Measurements from ENCODE around the gene POLE. TPM values are rescaled to one million over a fixed set of nuclear protein-coding genes. Genes with fewer than 3 reads are reported as not detected.

Gene POLE
- total RNA-seq, 1 donor from 2014 or later: 32.9 TPM

DNA sequence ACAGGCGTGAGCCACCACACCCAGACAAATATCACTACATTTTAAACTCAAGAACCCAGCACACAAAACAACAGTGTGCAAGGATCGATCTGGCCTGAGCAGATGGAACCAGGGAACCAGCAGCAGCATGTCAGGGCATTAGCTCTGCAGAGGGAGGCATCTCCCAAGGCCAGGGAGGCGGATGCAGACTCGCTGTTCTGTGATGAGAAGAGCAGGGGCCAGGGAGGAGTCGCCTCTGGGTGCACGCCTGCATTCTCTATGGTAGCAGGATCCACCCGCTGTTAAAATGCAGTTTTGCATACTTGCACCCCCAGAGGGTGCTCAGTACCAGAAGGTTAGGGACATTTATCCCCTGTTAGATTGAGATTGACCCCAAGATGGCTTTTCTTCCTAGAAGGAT lies 41.4 kb upstream of the POLE start:
- H3K4me3 ChIP-seq (ENCODE audit: low read length in 3 of 3): no peak overlapping the region
- H3K27ac ChIP-seq (ENCODE audit: low read depth, low read length): no peak overlapping the region
- H3K27me3 ChIP-seq (ENCODE audit: control insufficient read depth in 3 of 3, insufficient read depth in 3 of 3, low read length in 3 of 3): no peaks in the 10 kb centered on the region
- H3K9me3 ChIP-seq (ENCODE audit: control insufficient read depth in 3 of 3, low read length in 3 of 3): no peaks in the 10 kb centered on the region
- no peak overlapping the region for H3K9ac ChIP-seq (ENCODE audit: low read depth in 1 of 3, low read length in 3 of 3)
- peaks cover 70 to 85% (median 82%) of the 10 kb centered on the region in 3 donors for H3K36me3 ChIP-seq (ENCODE audit: control insufficient read depth in 3 of 3, insufficient read depth in 3 of 3, low read length in 3 of 3)
- no peaks in the 10 kb centered on the region for H3K4me1 ChIP-seq (ENCODE audit: control insufficient read depth in 3 of 3, insufficient read depth in 3 of 3, low read length in 3 of 3)

DNA sequence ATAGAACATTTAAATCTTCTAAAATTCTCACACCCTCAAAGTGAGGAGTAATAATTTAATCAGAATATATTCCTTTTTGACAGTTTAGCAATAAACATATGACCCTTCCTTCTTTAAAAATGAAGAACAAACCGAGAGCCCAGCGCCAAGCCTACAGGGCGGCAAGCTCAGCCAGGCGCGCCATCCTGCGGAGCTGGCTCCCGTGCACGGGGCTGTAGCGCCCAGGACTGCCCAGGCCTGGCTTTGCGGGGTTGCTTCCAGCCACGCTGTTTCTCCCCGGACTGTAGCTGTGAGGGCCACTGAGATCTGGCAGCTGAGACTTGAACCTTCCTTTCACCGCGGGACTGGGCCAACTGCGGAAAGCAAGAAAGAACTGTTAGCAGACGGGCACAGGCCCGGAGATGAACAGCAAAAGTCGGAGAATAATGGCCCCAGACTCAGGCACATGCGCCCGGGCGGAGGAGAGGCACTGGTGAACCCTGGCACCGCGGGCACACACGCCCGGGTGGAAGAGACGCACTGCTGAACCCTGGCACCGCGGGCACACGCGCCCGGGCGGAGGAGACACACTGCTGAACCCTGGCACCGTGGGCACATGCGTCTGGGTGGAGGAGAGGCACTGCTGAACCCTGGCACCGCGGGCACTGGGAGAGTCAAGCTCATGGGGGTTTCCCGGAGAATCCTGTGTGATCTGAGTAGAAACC lies 40.1 kb upstream of the POLE start:
- H3K36me3 ChIP-seq (ENCODE audit: control insufficient read depth in 3 of 3, insufficient read depth in 3 of 3, low read length in 3 of 3): peaks cover 66 to 79% (median 75%) of the 10 kb centered on the region in 3 donors
- no peak overlapping the region for H3K9ac ChIP-seq (ENCODE audit: low read depth in 1 of 3, low read length in 3 of 3)

DNA sequence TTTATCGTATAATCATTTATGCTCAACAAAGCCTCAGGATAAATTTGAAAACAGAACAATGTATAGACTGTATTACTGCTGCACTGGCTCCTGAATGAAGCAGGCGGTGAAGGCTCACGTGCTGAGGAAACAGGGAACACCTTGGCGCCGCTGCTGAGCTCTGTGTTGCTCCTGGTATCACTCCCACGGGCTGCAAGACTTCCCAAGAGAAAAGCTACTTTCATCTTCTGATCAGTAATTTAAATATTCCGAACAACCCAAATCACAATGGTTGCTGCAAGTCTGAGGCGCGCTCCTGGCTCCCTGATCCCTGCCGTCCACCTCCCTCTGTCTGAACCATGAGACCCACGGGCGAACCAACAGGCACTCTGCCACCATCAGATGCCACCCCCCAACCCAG lies 39.2 kb upstream of the POLE start:
- Histone ChIP-seq H3K27ac (ENCODE audit: low read depth, low read length) (no peak overlapping the region), H3K9ac (ENCODE audit: low read depth in 1 of 3, low read length in 3 of 3) (no peak overlapping the region), H3K36me3 (ENCODE audit: control insufficient read depth in 3 of 3, insufficient read depth in 3 of 3, low read length in 3 of 3) (peaks cover 62 to 72% (median 70%) of the 10 kb centered on the region in 3 donors), H3K27me3 (ENCODE audit: control insufficient read depth in 3 of 3, insufficient read depth in 3 of 3, low read length in 3 of 3) (no peaks in the 10 kb centered on the region), H3K9me3 (ENCODE audit: control insufficient read depth in 3 of 3, low read length in 3 of 3) (no peaks in the 10 kb centered on the region), H3K4me3 (ENCODE audit: low read length in 3 of 3) (no peak overlapping the region), H3K4me1 (ENCODE audit: control insufficient read depth in 3 of 3, insufficient read depth in 3 of 3, low read length in 3 of 3) (no peaks in the 10 kb centered on the region)

More for the DNA sequence above, 40.1 kb upstream of the POLE start:
- H3K9me3 ChIP-seq (ENCODE audit: control insufficient read depth in 3 of 3, low read length in 3 of 3): no peaks in the 10 kb centered on the region
- no peaks in the 10 kb centered on the region for H3K4me1 ChIP-seq (ENCODE audit: control insufficient read depth in 3 of 3, insufficient read depth in 3 of 3, low read length in 3 of 3)
- H3K27me3 ChIP-seq (ENCODE audit: control insufficient read depth in 3 of 3, insufficient read depth in 3 of 3, low read length in 3 of 3): no peaks in the 10 kb centered on the region
- H3K4me3 ChIP-seq (ENCODE audit: low read length in 3 of 3): no peak overlapping the region
- H3K27ac ChIP-seq (ENCODE audit: low read depth, low read length): no peak overlapping the region

DNA sequence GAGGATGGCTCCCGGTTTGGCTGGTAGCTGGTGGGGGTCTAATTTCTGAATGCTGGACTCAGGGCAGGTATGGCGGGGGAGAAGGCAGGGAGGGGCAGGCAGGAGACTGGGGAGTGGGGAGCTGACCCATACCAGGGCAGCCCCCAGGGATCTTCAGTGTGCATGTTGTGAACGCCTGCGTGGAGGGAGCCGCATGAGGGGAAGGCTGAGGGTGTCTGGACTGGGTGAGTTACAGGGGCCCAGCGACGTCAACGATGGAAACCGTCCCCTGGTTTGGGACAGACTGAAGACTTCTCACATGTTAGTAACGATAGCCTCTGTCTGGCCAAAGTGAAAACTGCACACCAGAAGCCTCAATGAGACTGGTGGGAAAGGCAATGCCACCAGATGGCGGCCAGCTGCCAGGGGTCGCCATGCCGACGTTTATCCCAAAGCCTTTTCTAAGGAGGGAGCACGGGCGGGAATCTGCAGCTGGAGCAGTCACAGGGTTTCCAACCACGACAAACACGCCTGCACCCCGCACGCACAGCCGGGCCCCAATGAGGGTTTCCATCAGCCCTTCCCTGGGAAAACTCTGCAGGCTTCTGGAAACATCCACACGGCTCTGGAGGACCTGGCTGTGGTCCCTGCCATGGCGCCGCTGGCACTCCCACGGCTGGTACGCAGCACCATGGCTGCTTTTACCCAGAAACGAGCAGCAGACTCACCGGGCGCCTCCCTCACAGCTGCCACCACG lies 37.5 kb upstream of the POLE start:
- H3K4me3 ChIP-seq (ENCODE audit: low read length in 3 of 3): no peak overlapping the region
- H3K27me3 ChIP-seq (ENCODE audit: control insufficient read depth in 3 of 3, insufficient read depth in 3 of 3, low read length in 3 of 3): no peaks in the 10 kb centered on the region
- no peak overlapping the region for H3K27ac ChIP-seq (ENCODE audit: low read depth, low read length)
- no peaks in the 10 kb centered on the region for H3K9me3 ChIP-seq (ENCODE audit: control insufficient read depth in 3 of 3, low read length in 3 of 3)
- H3K9ac ChIP-seq (ENCODE audit: low read depth in 1 of 3, low read length in 3 of 3): no peak overlapping the region
- no peaks in the 10 kb centered on the region for H3K4me1 ChIP-seq (ENCODE audit: control insufficient read depth in 3 of 3, insufficient read depth in 3 of 3, low read length in 3 of 3)
- H3K36me3 ChIP-seq (ENCODE audit: control insufficient read depth in 3 of 3, insufficient read depth in 3 of 3, low read length in 3 of 3): peaks cover 62 to 68% (median 68%) of the 10 kb centered on the region in 3 donors

DNA sequence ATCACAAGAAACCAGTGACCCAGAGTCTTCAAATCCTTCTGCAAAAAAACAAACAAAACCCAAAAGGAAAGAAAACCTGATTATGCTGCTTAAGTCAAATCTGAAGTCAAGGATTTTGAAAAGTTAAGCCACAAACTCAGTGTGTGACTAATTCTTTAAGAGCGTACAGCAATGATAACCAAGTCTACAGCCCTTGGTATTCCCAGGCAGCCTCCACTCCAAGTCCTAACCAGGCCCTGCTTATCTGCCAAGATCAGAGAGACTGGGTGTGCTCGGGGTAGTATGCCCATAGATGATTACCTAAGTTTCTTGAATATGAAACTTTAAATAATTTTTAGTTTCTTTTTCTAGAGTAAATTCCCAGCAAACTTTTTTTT lies 36.6 kb upstream of the POLE start:
- H3K4me3 ChIP-seq (ENCODE audit: low read length in 3 of 3): no peak overlapping the region
- H3K9me3 ChIP-seq (ENCODE audit: control insufficient read depth in 3 of 3, low read length in 3 of 3): no peaks in the 10 kb centered on the region
- H3K27me3 ChIP-seq (ENCODE audit: control insufficient read depth in 3 of 3, insufficient read depth in 3 of 3, low read length in 3 of 3): no peaks in the 10 kb centered on the region
- H3K27ac ChIP-seq (ENCODE audit: low read depth, low read length): no peak overlapping the region
- H3K9ac ChIP-seq (ENCODE audit: low read depth in 1 of 3, low read length in 3 of 3): no peak overlapping the region
- H3K4me1 ChIP-seq (ENCODE audit: control insufficient read depth in 3 of 3, insufficient read depth in 3 of 3, low read length in 3 of 3): no peaks in the 10 kb centered on the region
- peaks cover 66 to 74% (median 74%) of the 10 kb centered on the region in 3 donors for H3K36me3 ChIP-seq (ENCODE audit: control insufficient read depth in 3 of 3, insufficient read depth in 3 of 3, low read length in 3 of 3)

DNA sequence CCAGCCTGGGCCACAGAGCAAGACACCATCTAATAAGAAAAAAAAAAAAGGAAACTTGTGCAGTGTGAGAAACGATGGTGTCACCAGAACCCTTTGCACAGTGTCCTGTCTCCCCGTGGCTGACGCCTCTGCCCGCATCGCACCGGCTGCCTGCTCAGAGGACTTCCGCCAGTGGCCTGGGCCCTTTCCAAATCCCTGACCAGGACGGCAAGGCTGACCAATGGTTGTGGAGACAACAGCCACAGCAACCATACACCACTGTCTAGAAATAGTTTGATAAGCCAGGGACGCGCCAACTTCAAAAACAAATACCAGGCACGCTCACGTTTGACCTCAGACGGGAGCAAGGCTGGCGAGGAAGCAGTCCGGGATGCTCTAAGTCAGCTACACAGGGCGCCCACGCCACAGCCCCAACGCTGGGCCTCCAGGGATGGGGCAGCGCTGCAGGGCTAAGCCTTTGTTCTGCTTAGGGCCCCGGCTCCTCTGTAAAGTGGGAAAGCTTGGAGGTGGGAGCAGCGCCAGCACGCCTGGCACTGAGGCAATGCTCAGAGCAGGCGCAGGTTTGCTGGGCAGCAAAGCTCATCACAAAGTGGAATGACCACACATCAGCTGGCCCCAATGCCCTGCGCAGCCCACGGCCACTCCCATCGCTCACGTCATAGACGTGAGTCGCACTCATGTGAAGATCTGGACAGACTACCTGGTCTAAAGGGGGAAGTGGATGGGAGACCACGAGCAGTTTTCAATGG lies 36.0 kb upstream of the POLE start:
- H3K4me3 ChIP-seq (ENCODE audit: low read length in 3 of 3): no peak overlapping the region
- H3K9ac ChIP-seq (ENCODE audit: low read depth in 1 of 3, low read length in 3 of 3): no peak overlapping the region
- no peaks in the 10 kb centered on the region for H3K27me3 ChIP-seq (ENCODE audit: control insufficient read depth in 3 of 3, insufficient read depth in 3 of 3, low read length in 3 of 3)
- no peaks in the 10 kb centered on the region for H3K9me3 ChIP-seq (ENCODE audit: control insufficient read depth in 3 of 3, low read length in 3 of 3)
- no peaks in the 10 kb centered on the region for H3K4me1 ChIP-seq (ENCODE audit: control insufficient read depth in 3 of 3, insufficient read depth in 3 of 3, low read length in 3 of 3)
- peaks cover 63 to 71% (median 70%) of the 10 kb centered on the region in 3 donors for H3K36me3 ChIP-seq (ENCODE audit: control insufficient read depth in 3 of 3, insufficient read depth in 3 of 3, low read length in 3 of 3)
- H3K27ac ChIP-seq (ENCODE audit: low read depth, low read length): no peak overlapping the region

DNA sequence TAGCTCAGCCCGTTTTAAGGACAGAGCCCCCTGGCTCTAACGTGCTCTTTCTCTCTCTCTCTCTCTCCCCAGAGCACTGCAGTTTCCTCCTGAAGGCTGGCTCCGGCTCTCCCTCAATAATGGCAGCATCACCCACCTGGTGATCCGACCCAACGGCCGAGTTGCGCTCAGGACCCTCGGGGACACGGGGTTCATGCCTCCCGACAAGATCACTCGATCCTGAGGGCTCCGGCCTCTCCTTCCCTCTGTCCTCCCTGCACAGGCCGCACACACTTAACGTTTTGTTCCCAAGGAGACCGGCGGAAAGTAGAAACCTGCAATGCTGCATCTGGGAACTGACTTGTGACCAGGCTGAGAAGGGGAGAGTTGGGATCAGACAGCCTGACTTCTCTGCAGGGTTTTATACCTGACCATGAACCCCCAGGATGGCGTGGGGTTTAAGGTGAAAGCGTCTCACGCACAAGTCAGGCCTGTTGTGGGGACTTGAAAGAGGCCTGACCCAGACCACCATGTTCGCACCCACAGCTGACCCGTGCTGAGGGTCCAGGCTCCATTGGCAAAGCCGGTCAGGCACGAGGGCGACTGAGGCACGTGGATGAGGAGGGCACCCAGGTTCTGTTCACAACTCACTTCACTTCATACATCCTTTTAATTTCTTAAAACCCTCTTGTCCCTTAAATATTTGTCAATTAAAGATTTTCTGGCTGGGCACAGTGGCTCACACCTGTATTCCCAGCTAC lies 33.6 kb upstream of the POLE start:
- Histone ChIP-seq H3K4me3 (ENCODE audit: low read length in 3 of 3) (no peak overlapping the region), H3K9me3 (ENCODE audit: control insufficient read depth in 3 of 3, low read length in 3 of 3) (no peaks in the 10 kb centered on the region), H3K36me3 (ENCODE audit: control insufficient read depth in 3 of 3, insufficient read depth in 3 of 3, low read length in 3 of 3) (peaks cover 59 to 61% (median 59%) of the 10 kb centered on the region in 3 donors), H3K27ac (ENCODE audit: low read depth, low read length) (no peak overlapping the region), H3K4me1 (ENCODE audit: control insufficient read depth in 3 of 3, insufficient read depth in 3 of 3, low read length in 3 of 3) (no peaks in the 10 kb centered on the region), H3K9ac (ENCODE audit: low read depth in 1 of 3, low read length in 3 of 3) (no peak overlapping the region), H3K27me3 (ENCODE audit: control insufficient read depth in 3 of 3, insufficient read depth in 3 of 3, low read length in 3 of 3) (no peaks in the 10 kb centered on the region)

DNA sequence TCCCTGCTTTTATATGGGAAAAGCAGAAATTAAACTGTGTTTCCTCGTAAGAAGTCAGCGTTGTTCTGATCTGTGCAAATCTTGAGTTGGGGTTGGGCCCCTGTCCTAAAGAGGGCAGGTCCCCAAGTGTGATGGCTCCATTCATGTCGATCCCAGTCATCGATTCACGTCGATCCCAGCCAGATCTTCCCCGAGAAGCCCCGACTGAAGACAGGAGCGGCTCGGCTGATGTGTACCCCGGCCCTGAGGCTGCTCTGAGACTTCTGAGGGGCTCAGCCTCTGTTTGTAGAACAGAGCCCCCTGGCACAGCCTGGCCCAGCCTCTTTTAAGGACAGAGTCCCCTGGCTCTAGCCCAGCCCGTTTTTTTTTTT lies 32.8 kb upstream of the POLE start:
- Histone ChIP-seq H3K36me3 (ENCODE audit: control insufficient read depth in 3 of 3, insufficient read depth in 3 of 3, low read length in 3 of 3) (peaks cover 53 to 55% (median 54%) of the 10 kb centered on the region in 3 donors), H3K27me3 (ENCODE audit: control insufficient read depth in 3 of 3, insufficient read depth in 3 of 3, low read length in 3 of 3) (no peaks in the 10 kb centered on the region), H3K27ac (ENCODE audit: low read depth, low read length) (no peak overlapping the region), H3K4me1 (ENCODE audit: control insufficient read depth in 3 of 3, insufficient read depth in 3 of 3, low read length in 3 of 3) (no peaks in the 10 kb centered on the region), H3K4me3 (ENCODE audit: low read length in 3 of 3) (no peak overlapping the region), H3K9me3 (ENCODE audit: control insufficient read depth in 3 of 3, low read length in 3 of 3) (no peaks in the 10 kb centered on the region), H3K9ac (ENCODE audit: low read depth in 1 of 3, low read length in 3 of 3) (no peak overlapping the region)

DNA sequence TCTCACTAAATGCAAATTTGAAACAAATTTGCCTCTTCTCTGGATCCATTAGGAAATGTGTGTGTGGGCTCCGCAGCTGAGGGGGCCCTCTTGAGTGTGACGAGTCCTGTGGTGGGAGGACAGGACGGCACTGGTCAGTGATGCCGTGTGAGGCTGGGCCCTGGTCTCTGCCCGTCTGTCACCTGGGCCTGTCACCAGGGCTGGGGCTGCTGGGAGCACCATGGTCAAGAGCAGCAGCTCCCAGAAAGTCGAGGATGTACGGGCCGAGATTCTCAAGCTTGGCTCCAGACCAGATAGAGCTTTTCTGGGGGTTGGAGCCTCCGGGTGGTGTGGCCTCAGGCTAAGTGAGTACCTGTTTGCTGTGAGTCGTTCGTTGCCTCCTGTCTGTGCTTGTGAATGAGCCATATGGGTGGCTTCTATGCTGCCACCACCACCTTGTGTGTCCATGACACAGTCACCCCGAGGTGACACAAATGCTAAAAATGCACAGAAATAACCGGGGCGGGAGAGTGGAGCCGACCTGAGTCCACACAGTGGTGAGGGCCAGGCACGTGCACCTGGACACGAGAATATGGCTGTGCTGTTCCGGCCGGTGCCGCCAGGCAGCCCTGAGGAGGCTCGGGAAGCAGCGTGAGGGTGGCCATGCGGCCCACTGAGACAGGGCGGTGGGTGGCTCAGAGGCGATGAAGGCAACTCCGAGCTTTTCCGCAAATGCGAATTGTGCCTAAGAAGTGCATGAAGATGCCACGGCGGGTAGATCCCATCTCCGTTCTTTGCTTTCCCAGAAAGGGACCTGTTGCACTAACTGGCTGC lies 32.2 kb upstream of the POLE start:
- no peaks in the 10 kb centered on the region for H3K27me3 ChIP-seq (ENCODE audit: control insufficient read depth in 3 of 3, insufficient read depth in 3 of 3, low read length in 3 of 3)
- no peak overlapping the region for H3K27ac ChIP-seq (ENCODE audit: low read depth, low read length)
- no peak overlapping the region for H3K9ac ChIP-seq (ENCODE audit: low read depth in 1 of 3, low read length in 3 of 3)
- H3K4me1 ChIP-seq (ENCODE audit: control insufficient read depth in 3 of 3, insufficient read depth in 3 of 3, low read length in 3 of 3): no peaks in the 10 kb centered on the region
- no peaks in the 10 kb centered on the region for H3K9me3 ChIP-seq (ENCODE audit: control insufficient read depth in 3 of 3, low read length in 3 of 3)
- H3K4me3 ChIP-seq (ENCODE audit: low read length in 3 of 3): no peak overlapping the region
- peaks cover 51 to 55% (median 55%) of the 10 kb centered on the region in 3 donors for H3K36me3 ChIP-seq (ENCODE audit: control insufficient read depth in 3 of 3, insufficient read depth in 3 of 3, low read length in 3 of 3)

Data from skeletal muscle tissue (tissue), 4 donors.